Breast epithelium (tissue), 3 donors: ENCODE results near the gene TCERG1L.

Source experiments
- POLR2A ChIP-seq: fragments of 450-650 bp; IDR thresholded peaks from one replicate; pipeline ENCODE4 v1.6.1; 2016; ENCODE audit warnings: antibody characterized with exemption, mild to moderate bottlenecking, moderate library complexity
- POLR2AphosphoS5 ChIP-seq, 3 donors: sonication (generic); formaldehyde crosslinking; IDR thresholded peaks; one replicate each; pipeline ENCODE4 v1.6.1; 2017; ENCODE audit warnings: antibody characterized with exemption in 3 of 3
- TF ChIP-seq, protein P1 (sequence below), 3 donors: fragments of 450-650 bp; IDR thresholded peaks; one replicate each; pipeline ENCODE4 v1.5.1; 2016 to 2017; ENCODE audit warnings: antibody characterized with exemption in 3 of 3, mild to moderate bottlenecking in 3 of 3, moderate library complexity in 3 of 3

DNA sequence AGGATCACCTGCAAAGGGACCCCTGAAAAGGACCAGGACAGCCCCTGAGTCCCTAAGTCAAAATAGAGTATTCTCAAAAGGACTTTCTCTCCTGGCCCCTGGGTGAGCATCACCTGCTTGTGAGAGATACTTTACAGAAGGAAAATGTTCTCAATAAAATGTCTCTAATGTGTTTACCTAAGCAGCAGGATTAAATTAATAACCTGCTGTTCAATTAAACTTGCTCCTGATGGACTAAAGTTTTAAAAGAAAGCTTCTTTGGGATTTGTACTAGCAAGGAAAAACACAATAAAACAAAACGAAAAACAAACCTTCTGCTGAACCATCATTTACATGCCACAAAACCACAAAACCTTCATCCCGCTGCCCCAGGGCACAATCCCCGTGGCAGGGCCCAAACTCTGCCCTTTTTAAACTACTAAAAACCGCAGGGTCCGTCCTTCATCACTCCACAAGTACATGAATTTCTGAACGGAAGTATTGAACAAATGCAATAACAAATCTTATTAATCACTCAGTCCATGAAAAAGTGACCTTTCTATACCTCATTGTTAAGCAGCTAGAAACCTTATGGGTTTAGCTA is 197.7 kb downstream of the TCERG1L start:
- TF ChIP-seq POLR2A (no peak), POLR2AphosphoS5 (IDR thresholded peaks at IDR 0.05) (no peak)
- TF ChIP-seq, protein P1, sequence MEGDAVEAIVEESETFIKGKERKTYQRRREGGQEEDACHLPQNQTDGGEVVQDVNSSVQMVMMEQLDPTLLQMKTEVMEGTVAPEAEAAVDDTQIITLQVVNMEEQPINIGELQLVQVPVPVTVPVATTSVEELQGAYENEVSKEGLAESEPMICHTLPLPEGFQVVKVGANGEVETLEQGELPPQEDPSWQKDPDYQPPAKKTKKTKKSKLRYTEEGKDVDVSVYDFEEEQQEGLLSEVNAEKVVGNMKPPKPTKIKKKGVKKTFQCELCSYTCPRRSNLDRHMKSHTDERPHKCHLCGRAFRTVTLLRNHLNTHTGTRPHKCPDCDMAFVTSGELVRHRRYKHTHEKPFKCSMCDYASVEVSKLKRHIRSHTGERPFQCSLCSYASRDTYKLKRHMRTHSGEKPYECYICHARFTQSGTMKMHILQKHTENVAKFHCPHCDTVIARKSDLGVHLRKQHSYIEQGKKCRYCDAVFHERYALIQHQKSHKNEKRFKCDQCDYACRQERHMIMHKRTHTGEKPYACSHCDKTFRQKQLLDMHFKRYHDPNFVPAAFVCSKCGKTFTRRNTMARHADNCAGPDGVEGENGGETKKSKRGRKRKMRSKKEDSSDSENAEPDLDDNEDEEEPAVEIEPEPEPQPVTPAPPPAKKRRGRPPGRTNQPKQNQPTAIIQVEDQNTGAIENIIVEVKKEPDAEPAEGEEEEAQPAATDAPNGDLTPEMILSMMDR (IDR thresholded peaks at IDR 0.05): no peak
